HFF-Myc (cell line): ENCODE measurements around the gene KDM5A.
A peak's percentile ranks its signal among the peaks of the same experiment; 100 is the strongest.
"Not testable (repeated sequence)": the region's sequence is repeated elsewhere in the genome, so short reads cannot be mapped to it uniquely, and the experiment has no call there.

Experiments
- DNase-seq: peaks from one replicate; pipeline ENCODE4 v3.0.0-alpha.2; 2011; ENCODE audit warnings: low read depth; ENCODE audit errors: extremely low read depth
- H3K4me3 ChIP-seq: replicated peaks from 2 replicates; pipeline ENCODE4 v1.5.1; 2011; ENCODE audit warnings: low read depth, mild to moderate bottlenecking, control low read depth, low read length
- CTCF ChIP-seq: IDR thresholded peaks from 2 replicates; pipeline ENCODE4 v1.5.1; 2012; ENCODE audit warnings: mild to moderate bottlenecking, low read depth, low read length, control low read depth; ENCODE audit errors: missing control alignments

KDM5A gene

GRCh38 chr12:400828-401227 is 11.7 kb upstream of the KDM5A start:
- no peak for DNase-seq
- TF ChIP-seq CTCF, result no peak
- peak overlapping the region; percentile 91 for H3K4me3 ChIP-seq

- no peak for TF ChIP-seq CTCF
- peak overlapping the region; percentile 79 for H3K4me3 ChIP-seq
- DNase-seq, result no peak
Measured at GRCh38 chr12:388541-389141, 479 bp downstream of the KDM5A start.

- H3K4me3 ChIP-seq, result peak overlapping the region; percentile 79
- TF ChIP-seq CTCF, result no peak
- DNase-seq, result no peak
Measured at GRCh38 chr12:388012-388411, 1.1 kb downstream of the KDM5A start.

- H3K4me3 ChIP-seq, result peak overlapping the region; percentile 79
- DNase-seq, result no peak
Measured at GRCh38 chr12:386651-387050, 2.5 kb downstream of the KDM5A start.

GRCh38 chr12:370739-371485 is 18.2 kb downstream of the KDM5A start:
- H3K4me3 ChIP-seq, DNase-seq: not testable (repeated sequence)

More at GRCh38 chr12:386651-387050, 2.5 kb downstream of the KDM5A start:
- TF ChIP-seq CTCF, result no peak

GRCh38 chr12:367972-368371 is 21.1 kb downstream of the KDM5A start:
- H3K4me3 ChIP-seq, result no peak overlapping the region
- DNase-seq, result no peak
- no peak for TF ChIP-seq CTCF

GRCh38 chr12:366820-367219 is 22.3 kb downstream of the KDM5A start:
- no peak for DNase-seq
- TF ChIP-seq CTCF, result no peak
- no peak overlapping the region for H3K4me3 ChIP-seq
